Smooth muscle cell of the brain vasculature (primary cell): Measurements from ENCODE around the gene MGAT3.

Source experiments
- DNase-seq: peaks from one replicate; pipeline ENCODE4 v3.0.0-alpha.2; 2012; ENCODE audit warnings: low read depth, low spot score

Gene MGAT3

GRCh38 chr22:39428597-39429071 lies 28.2 kb upstream of the MGAT3 start:
- peak; percentile 95 for DNase-seq

GRCh38 chr22:39429186-39429585 lies 27.6 kb upstream of the MGAT3 start:
- DNase-seq: no peak

GRCh38 chr22:39429916-39430575 lies 26.8 kb upstream of the MGAT3 start:
- DNase-seq: no peak

- DNase-seq: no peak
Measured at GRCh38 chr22:39430576-39431150, 26.1 kb upstream of the MGAT3 start.

- DNase-seq: no peak
Measured at GRCh38 chr22:39431216-39431801, 25.5 kb upstream of the MGAT3 start.

- no peak for DNase-seq
Measured at GRCh38 chr22:39431821-39432251, 25.0 kb upstream of the MGAT3 start.

GRCh38 chr22:39432361-39432811 lies 24.4 kb upstream of the MGAT3 start:
- no peak for DNase-seq

- no peak for DNase-seq
Measured at GRCh38 chr22:39433476-39434242, 23.2 kb upstream of the MGAT3 start.

GRCh38 chr22:39434243-39434653 lies 22.6 kb upstream of the MGAT3 start:
- DNase-seq: no peak

- DNase-seq: no peak
Measured at GRCh38 chr22:39434721-39435120, 22.1 kb upstream of the MGAT3 start.

- DNase-seq: no peak
Measured at GRCh38 chr22:39435616-39436015, 21.2 kb upstream of the MGAT3 start.

- DNase-seq: no peak
Measured at GRCh38 chr22:39437791-39438704, 18.8 kb upstream of the MGAT3 start.

- DNase-seq: no peak
Measured at GRCh38 chr22:39439170-39439569, 17.6 kb upstream of the MGAT3 start.

- DNase-seq: no peak
Measured at GRCh38 chr22:39443398-39443797, 13.4 kb upstream of the MGAT3 start.

- no peak for DNase-seq
Measured at GRCh38 chr22:39444247-39444800, 12.5 kb upstream of the MGAT3 start.

GRCh38 chr22:39444937-39445465 lies 11.8 kb upstream of the MGAT3 start:
- no peak for DNase-seq

GRCh38 chr22:39445678-39446077 lies 11.1 kb upstream of the MGAT3 start:
- DNase-seq: no peak

GRCh38 chr22:39446239-39446721 lies 10.5 kb upstream of the MGAT3 start:
- DNase-seq: no peak

GRCh38 chr22:39448205-39449054 lies 8.4 kb upstream of the MGAT3 start:
- DNase-seq: no peak
